Body of pancreas (tissue), 4 donors: Measurements from ENCODE around the gene XPR1.

Source experiments
- POLR2A ChIP-seq, 3 donors: fragments of 450-650 bp; IDR thresholded peaks; one replicate each; pipeline ENCODE4 v1.6.1; 2016; ENCODE audit warnings: antibody characterized with exemption in 3 of 3, mild to moderate bottlenecking in 2 of 3
- TF ChIP-seq, protein P1 (sequence below), 7 experiments: fragments of 450-650 bp in 4 of 7; fragments of 200-600 bp in 3 of 7; sonication (generic) in 3 of 7; IDR thresholded peaks; one replicate each; pipeline ENCODE4 v1.5.1; 2016 to 2019; ENCODE audit warnings: antibody characterized with exemption in 7 of 7

DNA sequence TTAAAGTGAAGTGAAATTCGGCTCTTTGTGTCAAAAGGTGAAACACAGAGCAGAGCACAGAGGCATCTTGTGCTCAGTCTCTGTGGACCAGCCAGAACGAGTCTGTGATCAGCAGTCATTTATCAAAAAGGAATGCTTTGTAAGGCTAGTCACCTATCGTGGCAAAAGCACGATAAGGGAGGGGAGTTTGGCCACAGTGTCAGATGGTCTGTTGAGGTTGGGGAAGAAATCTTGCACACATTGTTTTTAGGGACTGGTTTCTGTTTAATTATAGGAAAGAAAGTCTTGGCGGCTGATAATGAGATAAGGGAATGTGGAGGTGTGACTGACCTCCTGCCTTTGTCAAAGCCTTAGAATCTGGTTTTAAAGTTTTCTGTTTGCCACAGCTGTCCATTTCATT, 222.6 kb downstream of the XPR1 start:
- TF ChIP-seq, protein P1, sequence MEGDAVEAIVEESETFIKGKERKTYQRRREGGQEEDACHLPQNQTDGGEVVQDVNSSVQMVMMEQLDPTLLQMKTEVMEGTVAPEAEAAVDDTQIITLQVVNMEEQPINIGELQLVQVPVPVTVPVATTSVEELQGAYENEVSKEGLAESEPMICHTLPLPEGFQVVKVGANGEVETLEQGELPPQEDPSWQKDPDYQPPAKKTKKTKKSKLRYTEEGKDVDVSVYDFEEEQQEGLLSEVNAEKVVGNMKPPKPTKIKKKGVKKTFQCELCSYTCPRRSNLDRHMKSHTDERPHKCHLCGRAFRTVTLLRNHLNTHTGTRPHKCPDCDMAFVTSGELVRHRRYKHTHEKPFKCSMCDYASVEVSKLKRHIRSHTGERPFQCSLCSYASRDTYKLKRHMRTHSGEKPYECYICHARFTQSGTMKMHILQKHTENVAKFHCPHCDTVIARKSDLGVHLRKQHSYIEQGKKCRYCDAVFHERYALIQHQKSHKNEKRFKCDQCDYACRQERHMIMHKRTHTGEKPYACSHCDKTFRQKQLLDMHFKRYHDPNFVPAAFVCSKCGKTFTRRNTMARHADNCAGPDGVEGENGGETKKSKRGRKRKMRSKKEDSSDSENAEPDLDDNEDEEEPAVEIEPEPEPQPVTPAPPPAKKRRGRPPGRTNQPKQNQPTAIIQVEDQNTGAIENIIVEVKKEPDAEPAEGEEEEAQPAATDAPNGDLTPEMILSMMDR (IDR thresholded peaks at IDR 0.05) = no peak
- no peak for TF ChIP-seq POLR2A (IDR thresholded peaks at IDR 0.05)
